GM18499 (cell line): ENCODE results near the gene SKI.

Experiments used
- ATAC-seq: cut with Tn5 transposase; IDR thresholded peaks from one replicate; pipeline ENCODE4 v1.9.1; 2021; ENCODE audit warnings: moderate number of reproducible peaks; ENCODE audit not compliant: insufficient read depth, unreplicated experiment

The SKI gene

GRCh38 chr1:2302292-2302925 is 74.3 kb downstream of the SKI start:
- no peak for ATAC-seq

GRCh38 chr1:2303016-2303775 is 75.1 kb downstream of the SKI start:
- no peak for ATAC-seq

- ATAC-seq = no peak
Measured at GRCh38 chr1:2303781-2304180, 75.7 kb downstream of the SKI start.

- ATAC-seq = no peak
Measured at GRCh38 chr1:2304282-2304681, 76.2 kb downstream of the SKI start.

- ATAC-seq = no peak
Measured at GRCh38 chr1:2304921-2305681, 77.0 kb downstream of the SKI start.

- ATAC-seq = no peak
Measured at GRCh38 chr1:2306151-2306978, 78.2 kb downstream of the SKI start.

GRCh38 chr1:2307064-2307605 is 79.0 kb downstream of the SKI start:
- no peak for ATAC-seq

- no peak for ATAC-seq
Measured at GRCh38 chr1:2307972-2308371, 79.9 kb downstream of the SKI start.

GRCh38 chr1:2308844-2309243 is 80.7 kb downstream of the SKI start:
- ATAC-seq = no peak

GRCh38 chr1:2310332-2311183 is 82.4 kb downstream of the SKI start:
- ATAC-seq = no peak

- ATAC-seq = no peak
Measured at GRCh38 chr1:2311184-2312032, 83.3 kb downstream of the SKI start.

- no peak for ATAC-seq
Measured at GRCh38 chr1:2312160-2312514, 84.0 kb downstream of the SKI start.

GRCh38 chr1:2312515-2313301 is 84.6 kb downstream of the SKI start:
- no peak for ATAC-seq

- ATAC-seq = no peak
Measured at GRCh38 chr1:2313651-2314261, 85.6 kb downstream of the SKI start.

GRCh38 chr1:2314273-2314802 is 86.2 kb downstream of the SKI start:
- no peak for ATAC-seq

GRCh38 chr1:2314803-2315673 is 86.9 kb downstream of the SKI start:
- no peak for ATAC-seq
